KMS-11 (cell line): Measurements from ENCODE around the gene UBL4A.

Experiments
- H2AFZ ChIP-seq: fragments of 200-600 bp; sonication (generic); 2 replicates; pipeline ENCODE4 v1.6.1; 2016; ENCODE audit warnings: antibody characterized with exemption, mixed run types, low read depth
- H3K27ac ChIP-seq: fragments of 200-600 bp; sonication (generic); 2 replicates; pipeline ENCODE4 v1.6.1; 2016; ENCODE audit warnings: mild to moderate bottlenecking, mixed run types
- H3K27me3 ChIP-seq: fragments of 200-600 bp; sonication (generic); 2 replicates; pipeline ENCODE4 v1.6.1; 2017; ENCODE audit warnings: mild to moderate bottlenecking, low read depth, mixed run types, moderate library complexity; ENCODE audit not compliant: insufficient read depth
- H3K36me3 ChIP-seq: fragments of 200-600 bp; sonication (generic); 2 replicates; pipeline ENCODE4 v1.6.1; 2017; ENCODE audit warnings: mild to moderate bottlenecking, mixed run types; ENCODE audit not compliant: insufficient read depth
- H3K4me1 ChIP-seq: fragments of 200-600 bp; sonication (generic); 2 replicates; pipeline ENCODE4 v1.6.1; 2016; ENCODE audit warnings: mild to moderate bottlenecking, low read depth, mixed run types; ENCODE audit not compliant: poor library complexity, severe bottlenecking
- H3K4me2 ChIP-seq: fragments of 200-600 bp; sonication (generic); 2 replicates; pipeline ENCODE4 v1.7.0; 2016; ENCODE audit warnings: mild to moderate bottlenecking, mixed run types
- H3K4me3 ChIP-seq: fragments of 200-600 bp; sonication (generic); IDR thresholded peaks from 2 replicates; pipeline ENCODE4 v1.6.1; 2017; ENCODE audit warnings: low read depth, low read length, mixed read lengths; ENCODE audit not compliant: insufficient read depth
- H3K79me2 ChIP-seq: fragments of 200-600 bp; sonication (generic); 2 replicates; pipeline ENCODE4 v1.6.1; 2016; ENCODE audit warnings: low read depth, mixed run types; ENCODE audit not compliant: insufficient read depth
- H3K9ac ChIP-seq: fragments of 200-600 bp; sonication (generic); 2 replicates; pipeline ENCODE4 v1.6.1; 2016; ENCODE audit warnings: mild to moderate bottlenecking, mixed run types
- H4K20me1 ChIP-seq: fragments of 200-600 bp; sonication (generic); 2 replicates; pipeline ENCODE4 v1.6.1; 2016; ENCODE audit warnings: mild to moderate bottlenecking, mixed run types; ENCODE audit not compliant: insufficient read depth
- TF ChIP-seq, protein P1 (sequence below): fragments of 200-600 bp; sonication (generic); conservative IDR thresholded peaks from 2 replicates; pipeline ENCODE4 v1.6.1; 2017; ENCODE audit warnings: low read depth, mild to moderate bottlenecking, antibody characterized with exemption, low read length, moderate library complexity, mixed read lengths

Gene UBL4A

DNA sequence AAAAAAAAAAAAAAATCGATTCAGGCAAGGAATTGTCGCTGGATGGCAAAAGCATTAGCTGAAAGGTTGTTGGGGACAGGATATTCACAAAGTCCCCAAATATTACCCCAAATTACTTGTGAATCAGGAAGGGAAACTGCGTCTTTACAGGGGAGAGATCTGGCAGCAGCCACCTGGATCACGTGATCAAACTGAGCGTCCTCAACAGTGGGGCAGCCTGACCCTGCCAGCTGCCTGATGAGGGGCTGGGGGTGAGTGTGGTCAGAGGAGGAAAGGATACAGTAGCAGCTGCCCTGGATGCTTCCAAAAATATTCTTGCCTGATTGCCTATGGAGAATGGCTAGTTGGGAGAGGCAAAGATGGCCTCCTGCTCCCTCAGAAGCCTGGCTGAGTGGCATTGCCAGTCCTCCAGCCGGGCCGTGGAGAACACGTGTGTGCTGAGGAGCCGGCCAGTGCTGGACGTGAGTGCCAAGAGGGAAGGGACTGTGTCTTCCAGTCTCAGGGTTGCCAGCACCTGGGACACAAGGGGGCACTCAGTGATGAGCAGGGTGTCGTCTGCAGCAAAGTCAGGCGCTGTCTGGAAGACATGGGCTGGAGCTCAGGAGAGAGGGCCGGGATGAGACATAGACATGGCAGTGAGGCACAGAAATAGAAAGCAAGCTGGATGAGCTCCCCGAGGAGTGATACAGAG lies 4.4 kb downstream of the UBL4A start:
- no peak overlapping the region for H3K9ac ChIP-seq
- no peak overlapping the region for H2AFZ ChIP-seq
- H3K4me1 ChIP-seq: peaks cover 11% of the 10 kb centered on the region
- H4K20me1 ChIP-seq: no peaks in the 10 kb centered on the region
- peaks cover 13% of the 10 kb centered on the region; the same call in 1 of the 2 replicates for H3K79me2 ChIP-seq
- no peak overlapping the region for H3K4me2 ChIP-seq
- H3K36me3 ChIP-seq: no peaks in the 10 kb centered on the region
- H3K4me3 ChIP-seq: no peak overlapping the region
- H3K27me3 ChIP-seq: no peaks in the 10 kb centered on the region
- H3K27ac ChIP-seq: no peak overlapping the region
- TF ChIP-seq, protein P1, sequence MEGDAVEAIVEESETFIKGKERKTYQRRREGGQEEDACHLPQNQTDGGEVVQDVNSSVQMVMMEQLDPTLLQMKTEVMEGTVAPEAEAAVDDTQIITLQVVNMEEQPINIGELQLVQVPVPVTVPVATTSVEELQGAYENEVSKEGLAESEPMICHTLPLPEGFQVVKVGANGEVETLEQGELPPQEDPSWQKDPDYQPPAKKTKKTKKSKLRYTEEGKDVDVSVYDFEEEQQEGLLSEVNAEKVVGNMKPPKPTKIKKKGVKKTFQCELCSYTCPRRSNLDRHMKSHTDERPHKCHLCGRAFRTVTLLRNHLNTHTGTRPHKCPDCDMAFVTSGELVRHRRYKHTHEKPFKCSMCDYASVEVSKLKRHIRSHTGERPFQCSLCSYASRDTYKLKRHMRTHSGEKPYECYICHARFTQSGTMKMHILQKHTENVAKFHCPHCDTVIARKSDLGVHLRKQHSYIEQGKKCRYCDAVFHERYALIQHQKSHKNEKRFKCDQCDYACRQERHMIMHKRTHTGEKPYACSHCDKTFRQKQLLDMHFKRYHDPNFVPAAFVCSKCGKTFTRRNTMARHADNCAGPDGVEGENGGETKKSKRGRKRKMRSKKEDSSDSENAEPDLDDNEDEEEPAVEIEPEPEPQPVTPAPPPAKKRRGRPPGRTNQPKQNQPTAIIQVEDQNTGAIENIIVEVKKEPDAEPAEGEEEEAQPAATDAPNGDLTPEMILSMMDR: no peak

DNA sequence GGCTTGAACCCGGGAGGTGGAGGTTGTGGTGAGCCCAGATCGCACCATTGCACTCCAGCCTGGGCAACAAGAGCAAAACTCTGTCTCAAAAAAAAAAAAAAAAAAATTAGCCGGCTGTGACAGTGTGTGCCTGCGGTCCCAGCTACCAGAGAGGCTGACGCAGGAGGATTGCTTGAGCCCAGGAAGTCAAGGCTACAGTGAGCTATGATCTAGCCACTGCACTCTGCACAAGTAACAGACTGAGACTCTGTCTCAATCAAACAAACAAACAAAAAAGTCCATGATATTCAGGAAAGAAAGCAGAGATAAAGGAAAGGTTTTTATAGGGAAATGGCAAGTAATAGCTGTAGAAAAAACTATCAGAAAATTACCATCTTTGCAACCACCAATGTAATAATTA lies 5.2 kb downstream of the UBL4A start:
- Histone ChIP-seq H3K4me3 (no peak overlapping the region), H2AFZ (no peak overlapping the region), H3K79me2 (peaks cover 13% of the 10 kb centered on the region; the same call in 1 of the 2 replicates), H4K20me1 (no peaks in the 10 kb centered on the region), H3K4me1 (peaks cover 11% of the 10 kb centered on the region), H3K36me3 (no peaks in the 10 kb centered on the region), H3K27me3 (no peaks in the 10 kb centered on the region), H3K4me2 (no peak overlapping the region), H3K9ac (no peak overlapping the region), H3K27ac (no peak overlapping the region)
- TF ChIP-seq, protein P1: no peak

DNA sequence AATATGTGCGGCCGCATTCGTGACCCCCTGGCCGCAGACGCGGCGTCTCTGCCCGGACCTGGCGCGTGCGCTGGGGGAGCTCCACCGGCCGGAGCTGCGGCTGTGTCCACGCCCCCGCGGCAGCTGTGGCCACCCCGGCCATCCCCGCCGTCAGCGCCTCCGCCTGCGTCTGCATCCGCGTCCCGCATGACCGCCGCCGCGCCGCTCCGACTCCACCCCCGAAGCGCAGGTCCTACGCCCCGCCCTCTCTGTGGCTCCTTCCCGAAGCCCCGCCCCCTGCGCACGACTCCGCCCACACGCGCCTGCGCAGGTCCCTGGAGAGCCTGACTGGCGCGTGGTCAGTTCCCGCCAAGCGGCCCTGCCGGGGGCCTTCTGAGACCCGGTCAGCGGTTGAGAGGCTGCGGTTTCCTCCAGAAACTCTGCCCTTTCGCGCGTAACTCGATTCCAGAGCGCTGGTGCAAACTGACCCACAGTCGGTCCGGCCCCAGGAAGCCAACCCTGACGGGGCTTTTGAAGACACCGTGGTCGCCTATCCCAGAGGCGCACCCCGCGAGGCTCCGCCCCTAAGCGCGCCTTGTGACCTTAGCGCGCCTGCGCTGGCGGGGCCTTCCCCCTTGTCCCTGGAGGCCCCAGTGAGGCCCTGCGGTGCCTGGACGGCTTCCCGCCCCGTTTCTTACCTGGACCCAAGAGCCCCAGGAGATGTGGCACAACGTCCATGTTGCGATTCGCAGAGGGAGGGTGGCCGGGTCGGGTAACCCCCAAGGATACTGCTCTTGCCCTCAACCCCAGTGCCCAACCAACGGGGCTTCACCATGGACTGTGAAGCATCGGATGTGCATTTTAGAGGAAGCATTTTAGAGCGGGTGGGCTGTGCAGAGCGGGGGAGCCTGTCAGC lies 7.4 kb downstream of the UBL4A start, which contains the start of gene LAGE3:
TSS of gene LAGE3 (minus strand) at position 554 of the 895 bp plus-strand sequence. CDS start at position 188, 366 bp downstream.
- H2AFZ ChIP-seq: peak within 1 kb of the TSS; percentile 59; the same call in 1 of the 2 replicates
- H3K27ac ChIP-seq: peak within 1 kb of the TSS; percentile 83
- no peaks in the 10 kb centered on the region for H3K27me3 ChIP-seq
- no peaks in the 10 kb centered on the region for H3K36me3 ChIP-seq
- TF ChIP-seq, protein P1: no peak
- H3K4me2 ChIP-seq: peak within 1 kb of the TSS; percentile 73
- no peaks in the 10 kb centered on the region for H4K20me1 ChIP-seq
- H3K4me3 ChIP-seq: no peak within 1 kb of the TSS
- H3K9ac ChIP-seq: peak within 1 kb of the TSS; percentile 62; the same call in 1 of the 2 replicates
- H3K4me1 ChIP-seq: peaks cover 11% of the 10 kb centered on the region
- no peaks in the 10 kb centered on the region for H3K79me2 ChIP-seq

DNA sequence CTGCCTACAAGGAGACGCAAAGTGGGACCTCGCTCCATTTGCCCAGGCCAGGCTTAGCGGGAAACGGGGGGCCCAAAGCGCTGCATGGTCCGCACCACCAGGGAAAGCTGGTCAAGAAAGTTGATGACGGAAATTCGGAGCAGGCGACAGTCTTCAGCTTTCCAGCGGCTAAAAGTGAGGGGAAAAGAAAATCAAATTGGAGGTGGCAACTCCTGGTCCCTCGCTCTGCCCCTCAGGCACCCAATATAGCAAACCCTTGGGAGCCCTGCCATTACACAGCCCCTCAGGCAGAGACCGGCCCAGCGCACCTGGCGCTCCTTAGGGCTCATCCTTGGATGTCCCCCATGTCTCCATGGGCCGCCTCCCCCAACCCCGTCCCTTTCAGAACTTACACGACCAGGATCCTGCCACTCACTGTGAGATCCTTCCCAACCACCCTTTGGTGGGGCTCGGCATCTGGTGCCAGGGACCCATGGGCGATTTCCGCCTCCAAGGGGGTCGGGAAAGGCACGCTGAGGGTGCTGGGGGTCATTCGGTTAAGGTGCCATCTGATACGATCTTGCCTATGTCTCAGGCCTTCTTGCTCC lies 8.4 kb downstream of the UBL4A start:
- no peak overlapping the region for H3K27ac ChIP-seq
- no peaks in the 10 kb centered on the region for H4K20me1 ChIP-seq
- H3K9ac ChIP-seq: no peak overlapping the region
- no peaks in the 10 kb centered on the region for H3K36me3 ChIP-seq
- H3K27me3 ChIP-seq: no peaks in the 10 kb centered on the region
- no peak overlapping the region for H3K4me3 ChIP-seq
- peak overlapping the region; percentile 48; the same call in 1 of the 2 replicates for H3K4me2 ChIP-seq
- H3K4me1 ChIP-seq: peaks cover 11% of the 10 kb centered on the region
- H3K79me2 ChIP-seq: no peaks in the 10 kb centered on the region
- TF ChIP-seq, protein P1: no peak
- H2AFZ ChIP-seq: peak overlapping the region; percentile 59; the same call in 1 of the 2 replicates
